Lower leg skin (tissue), 3 donors: ENCODE data around the gene HES1.

ENCODE experiments used
- POLR2A ChIP-seq, 2 donors: fragments of 450-650 bp; IDR thresholded peaks; one replicate each; pipeline ENCODE4 v1.6.1; 2016 to 2017; ENCODE audit warnings: antibody characterized with exemption in 2 of 2, mild to moderate bottlenecking in 1 of 2, moderate library complexity in 1 of 2
- TF ChIP-seq, protein P1 (sequence below), 3 donors: fragments of 450-650 bp; IDR thresholded peaks; one replicate each; pipeline ENCODE4 v1.5.1; 2016; ENCODE audit warnings: antibody characterized with exemption in 3 of 3, mild to moderate bottlenecking in 3 of 3, moderate library complexity in 2 of 3

DNA sequence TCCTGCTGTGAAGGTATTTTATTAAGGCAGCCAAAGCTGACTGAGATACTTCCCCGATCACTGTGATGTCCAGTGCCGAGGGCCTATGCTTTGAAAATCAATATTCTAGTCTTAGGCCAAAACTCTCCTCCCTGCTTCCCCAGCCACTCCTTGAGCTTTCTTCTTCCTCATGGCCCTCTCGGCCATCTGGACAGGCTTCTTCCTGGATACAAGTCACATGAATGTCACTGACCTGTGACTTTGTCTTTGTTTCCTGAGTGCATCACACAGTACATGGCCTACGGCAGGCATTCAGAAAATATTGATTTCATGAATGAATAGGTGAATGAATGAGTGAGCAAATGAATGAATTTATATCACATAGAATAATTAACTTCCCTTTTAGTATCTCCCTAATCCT lies 24.6 kb upstream of the HES1 start:
- TF ChIP-seq, protein P1, sequence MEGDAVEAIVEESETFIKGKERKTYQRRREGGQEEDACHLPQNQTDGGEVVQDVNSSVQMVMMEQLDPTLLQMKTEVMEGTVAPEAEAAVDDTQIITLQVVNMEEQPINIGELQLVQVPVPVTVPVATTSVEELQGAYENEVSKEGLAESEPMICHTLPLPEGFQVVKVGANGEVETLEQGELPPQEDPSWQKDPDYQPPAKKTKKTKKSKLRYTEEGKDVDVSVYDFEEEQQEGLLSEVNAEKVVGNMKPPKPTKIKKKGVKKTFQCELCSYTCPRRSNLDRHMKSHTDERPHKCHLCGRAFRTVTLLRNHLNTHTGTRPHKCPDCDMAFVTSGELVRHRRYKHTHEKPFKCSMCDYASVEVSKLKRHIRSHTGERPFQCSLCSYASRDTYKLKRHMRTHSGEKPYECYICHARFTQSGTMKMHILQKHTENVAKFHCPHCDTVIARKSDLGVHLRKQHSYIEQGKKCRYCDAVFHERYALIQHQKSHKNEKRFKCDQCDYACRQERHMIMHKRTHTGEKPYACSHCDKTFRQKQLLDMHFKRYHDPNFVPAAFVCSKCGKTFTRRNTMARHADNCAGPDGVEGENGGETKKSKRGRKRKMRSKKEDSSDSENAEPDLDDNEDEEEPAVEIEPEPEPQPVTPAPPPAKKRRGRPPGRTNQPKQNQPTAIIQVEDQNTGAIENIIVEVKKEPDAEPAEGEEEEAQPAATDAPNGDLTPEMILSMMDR (IDR thresholded peaks at IDR 0.05) = no peak
- TF ChIP-seq POLR2A (IDR thresholded peaks at IDR 0.05) = no peak
